Activated CD4-positive, alpha-beta T cell treated with anti-CD3 and anti-CD28 coated beads, Interleukin-2, amount 50 U/mL, for 16 hours (primary cell): ENCODE data around the gene C19orf81.
A peak's percentile ranks its signal among the peaks of the same experiment; 100 is the strongest.

Experiments used
- DNase-seq: peaks from one replicate; pipeline ENCODE4 v3.0.0-alpha.2; 2020

Gene C19orf81

DNA sequence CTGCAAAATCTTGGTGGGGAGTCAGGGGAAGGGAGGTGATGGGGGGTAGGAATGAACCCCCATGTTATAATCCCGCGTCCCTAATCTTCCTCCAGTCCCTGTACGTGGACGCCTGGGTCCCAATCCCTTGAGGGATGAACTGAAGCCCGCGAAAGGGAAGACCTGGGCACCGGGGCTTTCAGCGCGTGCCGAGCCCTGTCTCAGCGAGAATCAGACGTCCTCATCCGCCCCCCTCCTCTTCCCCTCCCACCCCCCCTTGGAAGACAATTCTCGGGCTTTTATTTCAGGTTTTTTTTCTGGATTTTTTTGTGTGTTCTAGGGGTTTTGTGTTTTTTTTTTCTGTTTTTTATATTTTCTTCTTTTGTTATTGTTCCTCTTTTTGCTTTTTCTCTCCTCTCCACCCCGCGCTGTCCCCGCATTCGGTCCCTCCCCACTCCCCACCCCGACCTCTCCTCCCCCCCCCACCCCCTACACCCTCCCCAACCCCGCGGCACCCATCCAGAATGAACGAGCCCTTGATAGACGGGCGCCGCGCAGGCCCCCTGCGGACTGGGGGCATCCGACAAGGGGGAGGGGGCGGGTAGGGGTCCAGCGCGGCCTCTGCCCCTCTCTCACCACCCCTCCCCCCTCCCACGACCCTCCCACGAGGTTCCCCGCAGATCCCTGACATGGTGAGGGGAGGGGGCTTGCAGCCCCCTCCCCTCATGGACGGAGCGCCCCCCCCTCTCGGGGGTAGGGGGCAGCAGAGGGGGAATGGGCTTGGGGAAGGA is 10.3 kb downstream of the C19orf81 start:
- no peak for DNase-seq

DNA sequence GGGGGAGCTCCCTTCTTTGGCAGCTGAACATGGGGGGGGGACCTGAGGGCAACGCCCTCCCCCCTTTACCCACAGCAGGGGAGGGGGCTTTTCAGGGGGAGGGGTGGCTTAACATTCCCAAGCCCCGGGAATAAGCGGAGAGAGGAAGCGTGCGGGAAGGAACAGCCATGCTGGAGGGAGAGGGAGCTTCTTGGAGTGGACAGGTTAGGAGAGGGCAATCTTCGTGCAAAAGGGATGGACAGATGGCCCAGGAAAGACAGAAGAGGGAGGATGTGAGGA is 10.8 kb downstream of the C19orf81 start:
- no peak for DNase-seq

DNA sequence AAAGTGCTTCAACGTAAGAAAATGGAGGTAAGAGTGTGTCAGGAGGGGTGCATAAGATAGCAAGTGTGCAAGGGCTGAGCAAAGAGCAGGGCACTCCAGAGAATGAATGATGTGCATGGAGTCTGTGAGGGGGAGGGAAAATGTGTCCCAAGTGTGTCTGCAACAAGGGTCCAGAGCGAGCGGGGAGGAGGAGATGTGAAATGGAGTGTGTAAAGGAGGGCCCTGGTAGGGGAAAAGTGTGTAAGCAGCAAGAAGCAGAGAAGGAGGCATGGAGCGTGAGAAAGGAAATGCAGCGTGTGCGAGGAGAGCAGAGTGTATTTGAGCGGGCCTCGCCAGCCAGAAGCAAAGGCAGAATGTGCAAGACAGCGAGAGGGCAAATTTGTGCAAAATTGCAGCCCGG is 11.8 kb downstream of the C19orf81 start:
- DNase-seq, result no peak

DNA sequence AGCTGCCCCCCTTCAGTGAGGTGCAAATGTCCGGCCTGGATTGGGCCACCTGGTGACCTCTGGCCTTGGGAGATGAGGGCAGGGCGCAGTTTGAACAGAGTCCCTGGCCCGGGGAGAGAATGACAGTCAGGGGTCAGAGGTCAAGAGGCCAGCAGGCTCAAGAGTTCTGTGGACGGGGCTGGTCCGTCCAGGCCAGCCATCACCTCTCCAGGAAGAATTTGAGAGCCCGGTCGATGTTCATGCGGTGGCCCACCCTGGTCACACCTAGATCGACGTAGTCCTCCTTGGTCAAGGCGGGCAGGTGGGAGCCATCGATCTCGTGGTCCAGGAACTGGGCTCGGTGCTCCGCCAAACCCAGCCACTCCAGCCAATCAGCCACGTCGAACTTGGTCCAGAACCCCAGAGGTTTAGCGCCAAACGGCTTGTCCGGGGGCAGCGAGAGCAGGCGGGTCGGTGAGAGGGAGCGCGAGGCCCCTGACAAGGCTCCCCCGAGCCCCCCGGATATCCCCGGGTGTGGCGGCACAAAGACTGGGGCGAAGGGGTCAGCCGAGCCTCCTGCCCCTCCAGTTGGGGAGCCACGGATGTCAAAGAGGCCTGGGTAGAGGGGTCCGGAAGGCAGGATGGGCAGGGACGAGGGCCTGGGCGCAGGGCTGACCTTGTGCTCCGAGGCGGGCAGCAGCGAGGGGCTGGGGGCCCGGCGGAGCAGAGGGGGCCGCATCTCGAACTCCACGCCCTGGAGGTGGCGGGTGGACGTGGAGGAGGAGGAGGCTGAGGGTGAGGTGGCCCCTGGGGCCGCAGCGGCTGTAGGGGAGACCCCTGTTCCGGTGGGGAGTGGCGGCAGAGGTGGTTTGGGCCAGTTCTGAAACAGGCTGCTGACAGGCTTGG is 12.8 kb downstream of the C19orf81 start:
- DNase-seq, result no peak

DNA sequence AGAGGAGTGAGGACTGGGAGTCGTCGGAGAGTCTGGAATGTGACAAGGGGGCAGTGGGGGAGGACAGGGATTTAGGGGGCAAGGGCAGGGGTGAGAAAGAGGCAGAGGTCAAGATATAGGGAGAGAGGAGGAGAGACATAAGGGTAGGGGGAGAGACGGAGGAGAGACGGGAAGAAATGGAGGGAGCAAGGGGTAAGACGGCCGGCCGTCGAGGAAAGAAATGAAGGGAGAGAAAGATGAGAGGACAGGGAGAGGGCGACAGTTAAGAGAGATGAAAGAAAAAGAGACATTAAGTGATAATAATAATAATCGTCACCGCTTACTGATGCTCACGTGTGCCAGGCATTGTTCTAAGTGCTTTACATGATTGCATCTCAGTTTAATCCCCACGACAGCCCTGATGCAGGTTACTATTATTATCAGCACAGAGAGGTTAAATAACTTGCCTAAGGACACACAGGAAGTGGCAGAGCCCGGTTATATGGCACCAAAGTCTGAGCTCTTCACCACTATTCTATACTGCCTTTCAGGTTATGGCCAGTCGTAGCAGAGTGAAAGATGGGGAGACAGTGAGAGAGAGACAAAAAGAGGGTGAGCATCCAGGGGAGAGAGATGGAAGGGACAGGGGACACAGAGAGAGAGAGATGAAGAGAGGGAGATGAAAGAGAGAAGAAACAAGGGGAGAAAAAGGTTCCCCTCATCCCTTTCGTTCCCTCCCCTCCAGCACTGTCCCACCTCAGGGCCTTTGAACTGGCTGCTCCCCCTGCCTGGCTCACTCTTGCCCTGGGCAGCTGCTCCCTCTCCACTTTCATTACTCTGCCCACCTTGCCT is 13.6 kb downstream of the C19orf81 start:
- DNase-seq, result no peak

DNA sequence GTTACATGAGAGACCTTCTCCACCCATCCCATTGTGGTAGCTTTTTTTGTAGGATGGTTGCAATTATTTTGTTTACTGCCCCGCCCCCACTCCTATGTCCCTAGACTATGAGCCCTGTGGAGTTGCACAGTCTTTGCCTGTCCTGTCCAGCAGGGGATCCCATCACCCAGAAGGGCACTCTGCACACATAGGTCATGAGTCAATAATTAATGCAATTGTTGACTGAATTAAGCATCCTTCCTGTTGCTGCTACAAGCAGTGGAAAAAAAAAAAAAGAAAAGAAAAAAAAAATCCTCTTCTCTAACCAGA is 14.2 kb downstream of the C19orf81 start:
- no peak for DNase-seq

DNA sequence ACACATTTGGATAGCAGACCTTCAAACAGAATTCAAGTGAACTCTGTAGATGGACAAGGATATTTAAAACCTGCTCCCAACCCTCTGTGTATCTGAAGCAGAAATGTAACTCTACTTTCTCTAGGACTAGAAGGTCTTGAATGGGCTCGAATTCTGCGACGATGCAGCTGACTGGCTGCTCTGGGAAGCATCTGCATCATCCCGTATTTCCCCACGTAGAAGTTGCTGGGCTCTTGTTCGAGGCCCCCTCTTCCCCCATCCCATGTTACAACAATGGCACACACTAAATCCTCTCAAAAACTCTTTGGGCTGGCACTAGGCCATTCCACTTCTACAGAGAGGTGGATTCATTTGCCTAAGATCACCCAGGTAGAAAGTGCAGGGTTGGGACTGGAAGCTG is 15.0 kb downstream of the C19orf81 start:
- DNase-seq, result no peak

DNA sequence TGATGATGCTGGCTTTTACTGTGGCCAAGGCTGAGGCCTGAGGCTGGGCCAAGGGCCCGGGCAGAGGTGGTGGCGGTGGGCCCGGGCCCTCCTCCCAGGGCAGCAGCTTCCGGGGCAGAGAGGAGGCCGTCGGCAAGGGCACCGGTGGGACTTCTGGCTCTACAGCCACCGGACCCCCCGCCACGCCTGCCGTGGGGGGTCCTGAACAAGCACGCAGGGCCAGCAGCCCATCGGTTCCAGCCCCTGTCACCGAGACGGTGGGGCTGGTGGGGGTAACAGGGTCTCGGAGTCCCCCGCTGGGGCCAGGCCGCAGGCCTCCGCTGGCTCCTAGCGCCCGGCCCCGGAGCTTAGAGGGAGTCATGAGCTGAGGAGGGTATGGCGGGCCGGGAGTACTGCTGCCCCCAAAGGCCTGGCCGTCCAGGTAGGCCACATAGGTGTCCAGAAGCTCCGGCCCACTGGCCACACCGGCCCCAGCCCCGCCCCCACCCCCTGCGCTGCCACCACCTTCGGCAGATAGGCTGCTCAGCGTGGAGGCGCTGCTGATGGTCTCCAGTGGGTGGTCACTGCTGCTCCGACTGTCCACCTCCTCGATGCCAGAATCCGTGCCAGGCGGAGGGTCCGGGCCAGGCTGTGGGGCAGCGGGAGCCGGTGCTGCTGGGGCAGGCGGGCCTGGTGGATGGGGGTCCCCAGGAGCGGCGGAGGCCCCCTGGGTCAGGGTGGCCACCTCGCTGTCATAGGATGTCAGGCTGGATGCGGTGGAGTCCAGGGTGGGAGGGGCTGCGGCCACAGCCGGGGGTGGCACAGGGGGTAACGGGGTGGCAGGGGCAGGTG is 17.3 kb downstream of the C19orf81 start:
- no peak for DNase-seq

DNA sequence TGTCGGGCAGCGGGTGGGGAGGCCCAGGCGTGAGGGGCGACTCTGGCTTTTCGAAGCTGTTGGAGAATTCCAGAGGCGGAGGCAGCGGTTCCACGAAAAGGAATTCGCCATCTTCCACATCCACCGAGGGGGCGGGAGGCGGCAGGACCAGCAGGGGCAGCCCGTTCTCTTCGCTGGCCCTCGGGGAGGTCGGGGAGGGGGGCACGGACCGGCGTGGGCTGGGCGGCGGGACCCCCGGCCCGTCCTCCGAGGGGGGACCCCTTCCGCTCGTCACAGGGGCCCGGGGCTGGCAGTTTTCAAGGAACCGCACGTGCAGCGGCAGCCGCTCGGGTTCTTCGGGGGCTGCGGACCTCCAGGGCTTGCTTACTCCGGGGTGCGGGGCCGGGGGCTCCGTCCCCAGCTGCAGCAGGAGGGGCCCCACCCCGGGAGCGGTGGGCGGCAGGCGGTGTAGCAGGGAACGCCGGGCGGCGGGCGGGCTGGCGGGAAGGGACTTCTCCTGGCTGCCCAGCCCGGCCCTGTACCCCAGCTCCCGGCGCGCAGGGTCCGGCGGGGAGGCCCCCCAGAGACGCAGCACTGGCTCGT is 18.0 kb downstream of the C19orf81 start:
- DNase-seq, result no peak

DNA sequence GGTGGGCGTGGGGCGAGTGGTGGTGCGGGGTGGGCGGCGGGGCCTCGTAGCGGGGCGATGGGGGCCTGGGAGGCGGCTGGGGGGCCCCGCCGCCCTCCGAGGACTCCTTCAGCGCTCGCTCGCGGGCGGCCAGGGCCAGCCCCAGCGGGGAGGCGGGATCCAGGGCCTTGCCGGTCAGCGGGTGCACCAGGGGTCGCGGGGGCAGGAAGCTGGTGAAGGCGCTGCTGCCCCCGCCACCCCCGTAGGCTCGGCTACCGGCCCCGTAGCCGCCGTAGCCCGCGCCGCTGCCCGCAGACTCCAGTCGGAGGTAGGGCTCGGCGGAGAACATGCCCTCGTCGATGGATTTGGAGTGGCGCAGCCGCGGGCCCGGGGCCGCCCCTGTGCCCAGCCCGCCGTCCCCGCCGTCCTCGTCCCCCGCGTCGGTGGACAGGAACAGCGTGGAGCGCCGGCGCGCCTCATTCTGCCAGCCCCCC is 18.6 kb downstream of the C19orf81 start:
- DNase-seq, result no peak

DNA sequence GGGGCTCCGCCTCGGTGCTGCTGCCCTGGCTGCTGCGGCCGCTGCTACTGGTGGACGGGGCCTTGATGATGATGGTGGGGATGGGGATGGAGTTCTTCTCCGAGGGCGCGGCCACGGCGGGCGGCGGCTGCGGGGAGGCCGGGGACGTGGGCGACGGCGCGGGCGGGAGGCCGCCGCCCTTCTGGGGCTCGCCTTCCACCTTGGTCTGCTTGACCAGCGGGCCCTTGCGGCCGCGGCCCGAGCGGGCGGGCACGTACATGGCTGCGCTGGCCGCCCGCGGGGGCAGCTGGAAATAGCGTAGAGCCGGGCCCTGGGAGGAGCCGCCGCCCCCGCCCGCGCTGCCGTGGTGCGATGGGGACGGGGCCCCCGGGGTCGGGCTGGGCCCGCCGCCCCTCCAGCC is 19.2 kb downstream of the C19orf81 start:
- DNase-seq, result no peak

DNA sequence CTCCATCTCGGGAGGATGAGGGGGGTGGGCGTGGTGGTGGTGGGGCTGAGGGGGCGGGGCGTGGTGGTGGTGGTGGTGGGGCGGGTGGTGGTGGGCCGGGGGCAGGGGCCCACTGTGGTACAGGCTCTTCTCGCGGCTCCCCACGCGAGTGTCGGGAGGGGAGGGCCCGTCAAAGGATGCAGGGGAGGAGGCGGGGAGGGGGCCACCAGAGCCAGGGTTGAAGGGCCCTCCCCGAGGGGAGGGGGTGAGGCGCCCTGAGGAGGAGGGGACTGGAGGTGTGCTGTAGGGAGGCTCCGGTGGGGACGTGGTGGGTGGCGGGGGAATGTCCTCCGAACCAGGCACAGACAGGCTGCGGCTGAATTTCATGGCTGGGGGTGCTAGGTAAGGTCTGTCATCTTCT is 19.6 kb downstream of the C19orf81 start:
- DNase-seq, result no peak

DNA sequence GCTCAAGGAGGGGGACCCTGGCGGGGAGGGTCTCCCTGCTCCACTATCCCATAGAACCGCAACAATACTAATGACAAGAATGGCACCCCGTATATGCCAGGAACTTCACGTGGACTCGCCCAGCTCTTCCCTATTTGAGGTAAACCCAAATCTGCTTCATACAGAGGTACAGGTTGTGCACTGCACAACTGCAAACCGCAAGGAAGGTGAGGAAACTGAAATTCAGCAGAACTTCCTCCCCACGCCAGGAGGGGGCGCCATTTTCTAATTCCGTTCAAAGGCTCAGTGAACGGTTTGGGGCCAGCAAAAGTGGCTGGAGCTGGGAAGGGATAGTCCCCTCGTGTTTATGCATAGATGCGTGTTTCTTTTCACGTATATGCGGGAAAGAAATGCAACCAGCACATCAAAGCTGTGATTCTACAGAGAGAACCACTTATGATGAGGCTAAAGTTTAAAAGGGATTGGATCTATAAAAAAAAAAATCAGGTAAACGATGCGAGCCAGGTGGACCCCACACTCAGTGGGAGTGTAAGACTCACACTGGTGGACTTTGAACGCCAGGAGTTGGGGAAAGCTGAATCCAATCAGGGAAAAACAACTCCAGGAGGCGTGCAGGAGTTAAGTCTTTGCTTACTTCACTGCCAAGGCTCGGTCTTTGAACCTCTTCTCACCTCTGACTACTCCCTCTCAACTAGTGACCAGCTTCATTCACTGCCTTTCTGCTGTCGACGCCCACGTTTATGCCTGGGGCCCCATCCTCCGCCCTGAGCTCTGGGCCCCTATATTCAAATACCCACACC is 20.3 kb downstream of the C19orf81 start:
- peak; percentile 35 for DNase-seq

DNA sequence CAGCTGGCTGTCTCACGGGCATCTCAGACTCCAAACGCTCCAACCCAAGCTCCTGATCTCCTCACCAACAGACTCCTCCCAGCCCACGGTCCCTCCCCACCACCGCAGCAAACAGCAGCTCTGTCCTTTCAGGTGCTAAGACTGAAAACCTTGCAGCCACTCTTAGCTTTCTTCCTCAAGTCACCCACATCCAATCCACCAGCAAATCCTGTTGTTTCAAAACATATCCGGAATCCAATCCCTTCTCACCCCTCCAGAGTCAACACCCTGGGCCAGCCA is 20.8 kb downstream of the C19orf81 start:
- no peak for DNase-seq

DNA sequence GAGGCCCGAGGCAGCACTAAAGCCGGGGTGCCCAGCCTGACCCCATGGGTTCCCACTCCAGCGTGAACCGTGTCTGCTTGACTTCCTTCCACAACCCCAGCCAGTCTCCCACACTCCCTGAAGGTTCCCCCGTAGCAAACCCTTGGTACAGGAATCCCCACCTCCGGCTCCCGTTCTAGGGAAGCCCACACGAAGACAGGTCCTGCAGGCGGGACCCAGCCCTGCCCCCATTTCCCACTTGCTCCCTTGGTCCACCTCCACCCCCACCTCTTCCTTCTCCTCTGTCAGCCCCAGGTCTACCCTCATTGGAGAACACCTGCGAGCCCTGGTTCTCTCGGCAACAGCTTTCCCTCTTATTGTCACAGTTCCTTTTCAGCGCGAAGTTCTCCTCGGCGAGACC is 23.9 kb downstream of the C19orf81 start:
- no peak for DNase-seq

DNA sequence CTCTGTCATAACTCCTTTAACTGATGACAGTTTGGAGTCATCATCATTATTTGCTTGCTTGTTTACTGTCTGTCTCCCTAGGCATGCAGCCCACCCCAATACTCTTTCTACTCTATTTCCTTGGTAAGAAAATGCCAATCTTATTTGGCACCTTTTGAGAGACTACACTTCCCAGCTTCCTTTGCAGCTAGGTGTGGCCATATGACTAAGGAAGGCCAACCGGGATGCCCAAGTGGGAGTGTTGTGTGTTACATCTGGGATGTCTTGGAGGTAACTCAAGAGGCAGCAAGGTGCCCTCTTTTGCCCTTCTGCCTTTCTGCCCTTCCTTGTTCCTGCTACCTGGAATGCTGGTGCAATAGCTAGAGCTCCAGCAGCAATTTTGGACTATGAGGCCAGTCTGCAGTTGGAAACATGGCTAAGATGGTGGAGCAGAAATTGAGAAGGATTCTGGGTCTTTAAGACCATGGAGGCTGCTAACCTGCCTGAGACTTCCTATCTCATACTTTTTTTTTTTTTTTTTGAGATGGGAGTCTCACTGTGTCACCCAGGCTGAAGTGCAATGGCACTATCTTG is 27.5 kb downstream of the C19orf81 start:
- DNase-seq, result no peak

DNA sequence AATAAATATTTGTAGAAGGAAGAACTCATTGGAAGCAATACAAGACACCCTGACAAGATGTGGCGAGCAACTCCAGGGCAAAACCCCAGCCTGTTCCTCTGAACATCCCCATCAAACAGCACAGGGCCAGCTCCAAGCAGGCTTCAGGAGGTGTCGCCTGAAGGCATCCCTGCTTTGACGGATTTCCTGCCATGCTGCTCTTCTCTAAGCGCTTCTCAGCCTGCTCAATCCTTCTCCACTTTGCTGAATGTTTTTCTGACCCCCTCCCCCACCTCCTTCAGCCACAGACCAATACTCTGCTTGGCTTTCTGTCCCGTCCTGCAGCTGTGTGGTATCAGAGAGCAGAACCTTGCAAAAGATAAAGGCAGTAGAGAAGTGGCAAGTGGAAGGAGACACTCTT is 28.4 kb downstream of the C19orf81 start:
- no peak for DNase-seq

DNA sequence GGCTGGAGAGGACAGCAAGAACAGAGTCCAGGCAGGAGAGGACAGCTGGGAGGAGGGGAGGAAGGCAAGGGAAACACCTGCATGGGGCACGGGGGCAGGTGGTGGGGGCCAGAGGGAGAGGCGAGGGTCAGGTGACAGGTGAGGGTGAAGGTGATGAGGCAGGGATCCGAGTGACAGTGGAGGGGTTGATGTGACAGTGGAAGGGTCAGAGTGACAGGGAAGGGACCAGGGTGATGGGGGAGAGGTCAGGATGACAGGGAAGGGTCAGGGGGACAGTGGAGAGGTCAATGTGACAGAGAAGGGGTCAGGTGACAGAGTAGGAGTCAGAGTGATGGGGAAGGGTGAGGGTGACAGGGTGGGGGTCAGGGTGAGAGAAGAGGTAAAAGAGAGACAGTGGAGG is 29.1 kb downstream of the C19orf81 start:
- no peak for DNase-seq

DNA sequence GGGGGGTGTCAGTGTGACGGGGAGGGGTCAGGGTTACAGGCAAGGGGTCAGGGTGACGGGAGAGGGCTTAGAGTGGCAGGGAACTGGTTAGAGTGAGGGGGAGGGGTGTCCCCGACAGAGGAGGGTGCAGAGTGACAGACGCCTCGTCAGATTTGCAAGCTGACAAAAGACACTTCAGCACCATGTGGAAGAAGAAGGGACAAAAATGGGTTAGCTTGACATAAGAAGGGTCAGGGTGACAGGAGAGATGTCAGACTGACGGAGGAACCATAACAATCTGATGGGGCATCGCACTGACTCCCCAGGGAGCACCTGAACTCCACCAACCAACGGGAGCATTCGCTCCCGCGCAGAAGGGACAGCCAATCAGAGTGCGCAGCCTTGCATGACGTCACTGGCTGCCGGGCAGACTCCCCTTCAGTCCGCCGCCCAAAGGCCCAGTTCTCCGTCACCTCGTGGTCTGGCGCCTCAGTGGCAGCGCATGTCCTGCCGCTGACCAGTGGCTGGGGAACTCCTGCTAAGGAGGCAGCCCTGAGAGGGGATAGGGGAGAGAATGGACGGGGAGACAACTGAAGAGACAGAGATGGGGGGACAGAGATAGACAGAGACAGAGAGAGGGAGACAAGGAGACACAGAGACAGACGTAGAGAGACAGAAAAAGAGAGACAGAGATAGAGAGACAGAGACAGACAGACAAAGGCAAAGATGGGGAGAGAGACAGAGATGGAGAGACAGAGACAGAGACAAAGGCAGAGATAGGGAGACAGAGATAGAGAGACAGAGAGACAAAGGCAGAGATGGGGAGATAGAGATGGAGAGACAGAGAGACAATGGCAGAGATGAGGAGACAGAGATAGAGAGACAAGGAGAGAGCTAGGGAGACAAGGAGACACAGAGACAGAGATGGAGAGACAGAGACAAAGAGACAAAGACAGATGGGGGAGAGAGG is 30.2 kb downstream of the C19orf81 start:
- peak; percentile 88 for DNase-seq
